Measurements from ENCODE around the gene ANKS6.
"Not testable (repeated sequence)": the region's sequence is repeated elsewhere in the genome, so short reads cannot be mapped to it uniquely, and the experiment has no call there.

The ANKS6 gene

GRCh38 chr9:98691890-98692289, 104.5 kb downstream of the ANKS6 start:
- H3K4me3 ChIP-seq, result no peak overlapping the region
- no peaks in the 10 kb centered on the region for H3K9me3 ChIP-seq (replicated peaks in 1 of 11)
- no peaks in the 10 kb centered on the region; a peak in 2 of 20 replicates for H3K4me1 ChIP-seq
- no peak overlapping the region for H3K27ac ChIP-seq
- H4K20me1 ChIP-seq, result no peaks in the 10 kb centered on the region
- H3K27me3 ChIP-seq, result no peaks in the 10 kb centered on the region
- H3K36me3 ChIP-seq, result no peaks in the 10 kb centered on the region
- no peak overlapping the region for H3K4me2 ChIP-seq
- H3K9ac ChIP-seq, result no peak overlapping the region
- no peak for TF ChIP-seq Cebpa-rat (IDR thresholded peaks at IDR 0.05)

- Histone ChIP-seq H3K27ac (no peak overlapping the region), H3K4me3 (no peak overlapping the region), H3K9ac (no peak overlapping the region), H3K4me2 (no peak overlapping the region), H3K36me3 (no peaks in the 10 kb centered on the region), H3K27me3 (no peaks in the 10 kb centered on the region), H3K9me3 (replicated peaks in 1 of 11) (no peaks in the 10 kb centered on the region), H3K4me1 (no peaks in the 10 kb centered on the region; a peak in 2 of 20 replicates), H4K20me1 (no peaks in the 10 kb centered on the region)
- TF ChIP-seq Cebpa-rat (IDR thresholded peaks at IDR 0.05), result no peak
Observed at GRCh38 chr9:98690686-98691085, 105.7 kb downstream of the ANKS6 start.

- Histone ChIP-seq H3K4me3 (no peak overlapping the region), H3K36me3 (no peaks in the 10 kb centered on the region), H3K4me2 (no peak overlapping the region), H4K20me1 (no peaks in the 10 kb centered on the region), H3K27me3 (no peaks in the 10 kb centered on the region), H3K27ac (no peak overlapping the region), H3K9ac (no peak overlapping the region), H3K9me3 (replicated peaks in 1 of 11) (no peaks in the 10 kb centered on the region), H3K4me1 (no peaks in the 10 kb centered on the region; a peak in 2 of 20 replicates)
- no peak for TF ChIP-seq Cebpa-rat (IDR thresholded peaks at IDR 0.05)
Observed at GRCh38 chr9:98688710-98689495, 107.5 kb downstream of the ANKS6 start.

GRCh38 chr9:98687911-98688310, 108.4 kb downstream of the ANKS6 start:
- no peaks in the 10 kb centered on the region for H3K27me3 ChIP-seq
- TF ChIP-seq Cebpa-rat (IDR thresholded peaks at IDR 0.05), result no peak
- no peak overlapping the region for H3K4me2 ChIP-seq
- H4K20me1 ChIP-seq, result no peaks in the 10 kb centered on the region
- H3K4me1 ChIP-seq, result no peaks in the 10 kb centered on the region; a peak in 2 of 20 replicates
- H3K9ac ChIP-seq, result no peak overlapping the region
- H3K9me3 ChIP-seq (replicated peaks in 1 of 11), result no peaks in the 10 kb centered on the region
- H3K36me3 ChIP-seq, result no peaks in the 10 kb centered on the region
- no peak overlapping the region for H3K4me3 ChIP-seq
- H3K27ac ChIP-seq, result no peak overlapping the region

- Histone ChIP-seq H3K27ac (no peak overlapping the region), H3K9me3 (replicated peaks in 1 of 11) (no peaks in the 10 kb centered on the region), H3K27me3 (no peaks in the 10 kb centered on the region), H3K4me2 (no peak overlapping the region; a peak in 1 of 22 replicates), H3K36me3 (no peaks in the 10 kb centered on the region), H4K20me1 (no peaks in the 10 kb centered on the region), H3K4me1 (no peaks in the 10 kb centered on the region; a peak in 2 of 20 replicates), H3K4me3 (no peak overlapping the region), H3K9ac (no peak overlapping the region)
- TF ChIP-seq Cebpa-rat (IDR thresholded peaks at IDR 0.05), result no peak
Observed at GRCh38 chr9:98686961-98687855, 109.1 kb downstream of the ANKS6 start.

GRCh38 chr9:98684816-98685215, 111.5 kb downstream of the ANKS6 start:
- H4K20me1 ChIP-seq; H3K27ac ChIP-seq; H3K9ac ChIP-seq; H3K27me3 ChIP-seq; H3K4me2 ChIP-seq; H3K36me3 ChIP-seq; H3K9me3 ChIP-seq (replicated peaks in 1 of 11); H3K4me1 ChIP-seq; H3K4me3 ChIP-seq: not testable (repeated sequence)
